ENCODE results near the gene ECE2.

- TF ChIP-seq POLR2AphosphoS5 (IDR thresholded peaks at IDR 0.05; ENCODE audit: low read depth, low read length) (no peak), CTCF (IDR thresholded peaks at IDR 0.05) (peak; percentile 96), SIN3A (IDR thresholded peaks at IDR 0.05; ENCODE audit: borderline replicate concordance, insufficient read depth, low read depth, low read length) (no peak), REST (IDR thresholded peaks at IDR 0.05; ENCODE audit: insufficient read depth in 1 of 2, low read depth in 2 of 2, low read length in 1 of 2) (0 out of 4 replicates have a peak, but pooled peaks of 1 of the 2 experiments have one; percentile 52), TCF7L2 (IDR thresholded peaks at IDR 0.05; ENCODE audit: low read depth, low read length) (no peak)
Measured at GRCh38 chr3:184289426-184289938, 13.7 kb downstream of the ECE2 start.
